Epithelial cell of proximal tubule (primary cell): ENCODE results near the gene ANXA6. TPM values are rescaled to one million over a fixed set of nuclear protein-coding genes. Genes with fewer than 3 reads are reported as not detected.

Source experiments
- DNase-seq: peaks from one replicate; pipeline ENCODE4 v3.0.0-alpha.2; 2011; ENCODE audit warnings: low read depth
- H3K4me3 ChIP-seq: 2 replicates; pipeline ENCODE4 v1.5.1; 2011; ENCODE audit warnings: low read depth, mild to moderate bottlenecking, low read length
- total RNA-seq: library from RNA; depleted of rRNA; stranded (reverse); fragments of >200 nt; gene quantifications from 2 replicates; pipeline ENCODE4 v1.2.3, GENCODE V29; 2015
- TF ChIP-seq, protein P1 (sequence below): conservative IDR thresholded peaks from 2 replicates; pipeline ENCODE4 v1.5.1; 2012; ENCODE audit warnings: low read depth, mild to moderate bottlenecking, low read length

Gene ANXA6
- total RNA-seq, 1 donor from 2014 or later, result 83.6 TPM

DNA sequence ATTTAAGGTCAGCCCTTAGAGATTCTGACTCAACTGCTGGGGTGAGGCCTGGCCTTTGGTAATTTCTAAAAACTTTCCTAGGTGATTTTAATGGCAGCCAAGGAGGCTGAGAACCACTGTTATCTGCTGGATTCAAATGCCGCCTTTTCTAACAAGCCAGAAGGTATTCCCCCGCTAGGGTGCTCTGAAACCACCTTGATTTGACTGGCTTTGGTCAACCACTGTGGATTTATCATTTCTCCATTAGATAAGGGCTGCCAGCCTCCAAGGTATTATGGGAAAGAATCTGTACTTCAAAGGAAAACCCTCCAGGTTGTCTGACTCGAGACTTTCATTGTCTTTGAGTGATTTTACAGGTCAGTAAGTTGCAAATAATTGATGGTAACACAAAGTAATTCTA lies 4.3 kb downstream of the ANXA6 start:
- no peak overlapping the region for H3K4me3 ChIP-seq
- no peak for DNase-seq
- TF ChIP-seq, protein P1, sequence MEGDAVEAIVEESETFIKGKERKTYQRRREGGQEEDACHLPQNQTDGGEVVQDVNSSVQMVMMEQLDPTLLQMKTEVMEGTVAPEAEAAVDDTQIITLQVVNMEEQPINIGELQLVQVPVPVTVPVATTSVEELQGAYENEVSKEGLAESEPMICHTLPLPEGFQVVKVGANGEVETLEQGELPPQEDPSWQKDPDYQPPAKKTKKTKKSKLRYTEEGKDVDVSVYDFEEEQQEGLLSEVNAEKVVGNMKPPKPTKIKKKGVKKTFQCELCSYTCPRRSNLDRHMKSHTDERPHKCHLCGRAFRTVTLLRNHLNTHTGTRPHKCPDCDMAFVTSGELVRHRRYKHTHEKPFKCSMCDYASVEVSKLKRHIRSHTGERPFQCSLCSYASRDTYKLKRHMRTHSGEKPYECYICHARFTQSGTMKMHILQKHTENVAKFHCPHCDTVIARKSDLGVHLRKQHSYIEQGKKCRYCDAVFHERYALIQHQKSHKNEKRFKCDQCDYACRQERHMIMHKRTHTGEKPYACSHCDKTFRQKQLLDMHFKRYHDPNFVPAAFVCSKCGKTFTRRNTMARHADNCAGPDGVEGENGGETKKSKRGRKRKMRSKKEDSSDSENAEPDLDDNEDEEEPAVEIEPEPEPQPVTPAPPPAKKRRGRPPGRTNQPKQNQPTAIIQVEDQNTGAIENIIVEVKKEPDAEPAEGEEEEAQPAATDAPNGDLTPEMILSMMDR, result no peak

DNA sequence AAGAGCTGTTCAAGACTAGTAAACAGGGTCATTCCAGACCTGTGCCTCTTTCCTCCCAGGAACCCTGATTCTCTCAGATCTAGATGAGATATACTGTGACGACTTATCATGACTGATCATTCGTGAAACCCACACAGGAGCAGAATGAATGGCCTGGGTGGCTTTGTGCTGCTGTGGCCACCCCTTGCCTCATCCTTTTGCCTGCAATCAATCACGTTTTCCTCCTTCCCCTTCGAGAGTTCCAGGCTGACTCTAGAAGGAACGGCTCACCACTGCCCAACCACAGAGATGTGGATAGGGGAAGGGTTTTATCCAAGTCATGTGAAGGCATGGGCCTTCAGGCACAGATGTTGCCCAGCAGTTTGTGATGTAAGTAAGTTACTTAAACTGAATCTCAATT lies 5.8 kb downstream of the ANXA6 start:
- TF ChIP-seq, protein P1, result no peak
- H3K4me3 ChIP-seq, result no peak overlapping the region
- no peak for DNase-seq

DNA sequence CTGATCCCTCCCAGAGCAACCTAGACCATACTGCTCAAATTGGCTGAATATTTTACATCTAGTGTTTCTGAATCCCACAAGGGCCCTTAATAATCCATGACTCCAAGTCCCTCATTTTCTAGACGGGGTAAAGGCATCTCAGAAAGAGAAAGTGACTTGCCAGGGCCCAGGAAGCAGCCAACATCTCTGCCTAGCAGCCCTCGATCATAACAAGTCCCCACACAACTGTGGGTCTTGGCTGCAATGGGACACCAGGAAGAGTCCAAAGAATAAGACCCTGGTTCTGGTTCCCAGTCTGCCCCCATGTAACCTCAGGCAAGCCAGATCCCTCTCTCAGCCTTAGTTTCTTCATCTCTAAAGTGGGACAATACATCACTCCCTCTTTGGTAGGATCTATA lies 6.3 kb downstream of the ANXA6 start:
- H3K4me3 ChIP-seq, result no peak overlapping the region
- TF ChIP-seq, protein P1, result no peak
- DNase-seq, result no peak

DNA sequence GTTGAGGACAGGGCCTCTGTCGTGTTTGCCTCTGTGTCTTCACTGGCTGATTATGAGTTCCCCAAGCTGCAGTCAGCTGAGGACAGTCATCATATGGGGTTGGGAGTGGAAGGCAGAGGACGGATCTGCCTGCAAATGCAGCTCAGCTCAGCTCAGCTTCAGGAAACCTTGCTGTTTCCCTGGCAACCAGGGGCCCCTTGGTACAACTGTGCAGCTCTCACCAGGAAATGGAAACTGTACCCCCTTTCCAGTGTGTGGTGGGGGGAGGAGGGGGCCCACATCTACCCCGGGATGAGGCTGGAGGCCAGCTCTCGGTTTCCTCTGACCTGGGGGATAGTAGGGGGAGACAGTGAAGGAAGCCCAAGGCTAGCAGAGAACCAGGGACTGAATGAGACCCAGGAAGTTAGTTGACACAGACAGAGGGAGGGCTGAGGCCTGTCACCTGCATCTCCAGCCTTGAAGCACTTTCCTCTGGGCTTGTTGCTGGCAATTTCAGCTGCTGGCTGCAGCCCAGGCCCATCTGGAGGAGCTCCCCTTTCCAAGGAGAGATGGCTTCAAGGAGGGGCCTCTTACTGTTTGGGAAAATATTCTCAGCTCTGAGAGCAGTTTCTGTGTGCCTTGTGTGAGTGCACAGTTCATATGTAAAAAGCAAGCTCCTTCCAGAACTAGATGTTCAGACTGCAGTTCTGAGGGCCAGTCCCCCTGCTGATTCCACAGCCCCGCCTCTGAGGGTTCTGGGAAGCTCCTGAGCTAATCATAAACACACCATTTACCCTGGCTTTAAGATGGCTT lies 6.9 kb downstream of the ANXA6 start:
- no peak overlapping the region for H3K4me3 ChIP-seq
- no peak for DNase-seq
- TF ChIP-seq, protein P1, result no peak

DNA sequence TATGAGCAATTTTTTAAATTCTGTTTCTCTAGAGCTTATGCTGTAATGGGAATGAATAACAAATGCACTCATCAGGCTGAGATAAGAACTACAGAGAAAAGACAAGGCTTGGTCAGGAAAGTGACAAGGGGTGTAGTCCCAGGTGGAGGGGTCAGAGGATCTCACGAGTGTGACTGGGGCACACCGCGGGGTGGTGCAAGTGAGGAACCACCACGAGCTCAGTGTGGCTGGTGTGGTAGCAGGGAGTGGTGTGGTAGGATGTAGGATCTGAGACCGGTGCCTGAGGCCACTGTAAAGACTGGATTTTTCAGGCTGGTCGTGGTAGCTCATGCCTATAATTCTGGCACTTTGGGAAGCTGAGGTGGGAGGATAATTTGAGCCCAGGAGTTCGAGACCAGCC lies 9.0 kb downstream of the ANXA6 start:
- TF ChIP-seq, protein P1, result no peak
- no peak overlapping the region for H3K4me3 ChIP-seq
- no peak for DNase-seq

DNA sequence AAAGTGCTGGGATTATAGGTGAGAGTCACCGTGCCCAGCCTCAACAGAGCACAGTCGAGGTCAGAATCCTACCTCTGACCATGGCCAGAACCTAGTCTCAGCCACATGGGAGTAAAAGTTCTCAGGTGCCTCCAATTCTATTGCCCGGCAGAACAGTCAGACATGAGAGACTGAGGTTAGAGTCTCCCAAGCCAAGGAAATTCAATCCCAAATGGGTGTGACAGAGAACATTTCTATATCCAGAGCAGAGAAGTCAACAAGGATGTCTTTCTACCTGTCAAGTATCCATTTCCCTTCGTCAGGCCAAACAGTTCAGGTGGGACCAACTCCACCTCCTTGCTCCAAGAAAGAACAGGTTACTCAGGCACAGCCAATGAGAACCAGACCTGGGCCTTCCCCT lies 10.5 kb downstream of the ANXA6 start:
- no peak for DNase-seq
- TF ChIP-seq, protein P1, result no peak
- no peak overlapping the region for H3K4me3 ChIP-seq

DNA sequence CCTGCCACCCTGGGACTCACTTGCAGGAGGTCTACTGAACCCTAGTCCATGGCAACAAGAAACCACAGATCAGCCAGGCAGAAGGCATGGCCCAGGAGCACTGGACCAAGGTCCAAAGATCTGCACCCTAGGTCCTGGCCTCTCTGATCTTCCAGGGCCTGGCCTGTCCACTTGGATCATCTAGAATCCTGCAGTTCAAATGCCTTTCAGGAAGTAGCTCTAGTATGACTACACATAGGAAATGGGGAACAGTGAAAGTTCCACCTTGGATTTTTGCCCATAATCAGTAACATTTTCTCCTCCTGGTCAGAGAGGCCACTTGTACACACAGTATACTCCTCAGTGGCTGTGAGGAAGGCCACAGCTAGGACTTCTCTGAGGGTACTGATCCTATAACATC lies 11.5 kb downstream of the ANXA6 start:
- H3K4me3 ChIP-seq, result no peak overlapping the region
- DNase-seq, result no peak
- TF ChIP-seq, protein P1, result no peak
